IPS DF 6.9 (cell line): Measurements from ENCODE around the gene NDUFAF4.

ENCODE experiments used
- DNase-seq: peaks from one replicate; pipeline ENCODE4 v3.0.0-alpha.2; 2013; ENCODE audit warnings: low read depth, low spot score
- H3K27ac ChIP-seq: one replicate; pipeline ENCODE4 v1.5.1; 2013; ENCODE audit warnings: low read length, control low read depth
- H3K27me3 ChIP-seq: 2 replicates; pipeline ENCODE4 v1.6.1; 2013; ENCODE audit warnings: mild to moderate bottlenecking, low read length; ENCODE audit not compliant: control insufficient read depth, insufficient read depth
- H3K36me3 ChIP-seq: 2 replicates; pipeline ENCODE4 v1.6.1; 2013; ENCODE audit warnings: low read length; ENCODE audit not compliant: control insufficient read depth, insufficient read depth
- H3K4me1 ChIP-seq: 2 replicates; pipeline ENCODE4 v1.6.1; 2013; ENCODE audit warnings: low read length; ENCODE audit not compliant: control insufficient read depth, insufficient read depth
- H3K4me3 ChIP-seq: 2 replicates; pipeline ENCODE4 v1.5.1; 2013; ENCODE audit warnings: mild to moderate bottlenecking, low read length
- H3K9me3 ChIP-seq: 2 replicates; pipeline ENCODE4 v1.6.1; 2013; ENCODE audit warnings: low read length, inconsistent platforms; ENCODE audit not compliant: control insufficient read depth, insufficient read depth
- WGBS: extraction: QIAGEN DNeasy Blood & Tissue Kit; methylation state at CpG from one replicate; pipeline ENCODE4 v1.1.7; 2013; ENCODE audit warnings: mixed read lengths, missing lambda C conversion rate; ENCODE audit not compliant: insufficient read length, insufficient coverage; 5-methylcytosine and 5-hydroxymethylcytosine counted together

NDUFAF4 gene

DNA sequence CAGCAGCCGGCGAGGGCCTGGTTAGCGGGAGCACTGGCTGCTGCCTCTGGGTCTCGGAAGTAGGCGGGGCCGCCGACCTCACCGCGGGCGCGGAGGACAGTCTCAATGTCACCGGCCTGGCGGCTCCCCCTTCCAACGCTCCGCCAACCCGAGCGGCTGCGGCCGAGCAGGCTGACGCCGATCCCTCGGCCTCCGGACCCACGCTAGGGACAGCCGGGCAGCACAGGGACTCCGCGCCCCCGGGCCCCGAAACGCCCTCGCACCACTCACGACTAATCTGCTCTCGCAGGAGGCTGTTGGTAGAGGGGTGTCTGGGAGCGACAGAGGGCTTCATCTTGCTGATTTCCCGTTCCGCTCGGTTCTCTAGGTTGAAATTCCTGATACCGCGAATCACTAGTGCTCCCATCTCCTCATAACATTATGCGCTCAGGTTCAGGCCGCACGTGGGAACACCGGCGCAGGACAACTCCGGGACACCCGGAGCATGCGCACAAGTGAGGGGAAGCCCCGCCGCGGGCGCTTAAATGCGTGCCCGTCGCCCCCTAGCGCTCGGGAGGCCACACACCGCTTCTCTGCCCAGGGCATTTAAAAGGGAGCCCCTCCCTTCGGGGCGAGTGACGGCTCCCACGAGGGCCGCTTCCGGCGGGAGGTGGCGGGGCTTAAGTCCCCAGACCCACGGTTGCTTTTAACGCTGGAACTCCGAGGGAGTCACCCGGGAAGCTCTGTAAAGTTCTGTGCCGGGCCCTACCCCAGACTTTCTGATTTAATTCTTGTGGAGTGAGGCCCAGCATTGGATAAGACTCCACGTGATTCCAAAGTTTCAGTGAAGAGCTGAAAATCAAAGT is at the start of gene NDUFAF4:
TSS of gene NDUFAF4 (minus strand) at position 496 of the 845 bp plus-strand sequence. CDS start at position 406, 90 bp downstream.
- peak within 1 kb of the TSS; percentile 97; the same call in 1 of the 2 replicates for H3K4me3 ChIP-seq
- H3K36me3 ChIP-seq, result peaks cover 8% of the 10 kb centered on the region; the same call in 1 of the 2 replicates
- H3K27me3 ChIP-seq, result no peaks in the 10 kb centered on the region
- H3K9me3 ChIP-seq, result no peaks in the 10 kb centered on the region
- DNase-seq, result peak; percentile 55
- WGBS, result no CpG with 5 or more reads among the region's 71 CpGs
- no peak within 1 kb of the TSS for H3K27ac ChIP-seq
- H3K4me1 ChIP-seq, result no peaks in the 10 kb centered on the region

DNA sequence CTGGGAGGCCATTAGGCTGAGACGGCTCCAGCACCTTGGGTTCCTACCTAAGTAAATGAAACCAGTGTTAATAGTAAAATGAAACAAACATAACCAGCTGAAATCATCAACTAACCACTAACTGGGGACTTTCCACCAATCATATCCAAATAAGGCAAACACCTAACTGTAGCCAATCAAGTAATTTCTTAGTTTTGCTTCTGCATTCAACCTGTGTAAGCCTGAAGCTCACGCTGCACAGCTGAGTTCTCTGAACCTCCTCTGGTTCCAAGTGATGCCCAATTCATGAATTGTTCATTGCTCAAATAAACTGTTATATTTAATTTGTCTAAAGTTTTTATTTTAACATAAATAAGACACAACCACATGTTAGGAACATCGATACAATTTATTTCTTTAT is 49.4 kb upstream of the NDUFAF4 start:
- Histone ChIP-seq H3K27me3 (no peaks in the 10 kb centered on the region), H3K36me3 (no peaks in the 10 kb centered on the region), H3K4me1 (no peaks in the 10 kb centered on the region), H3K4me3 (no peak overlapping the region), H3K9me3 (no peaks in the 10 kb centered on the region), H3K27ac (no peak overlapping the region)
- whole genome bisulfite sequencing, result no CpG with 5 or more reads among the region's 3 CpGs
- no peak for DNase-seq

DNA sequence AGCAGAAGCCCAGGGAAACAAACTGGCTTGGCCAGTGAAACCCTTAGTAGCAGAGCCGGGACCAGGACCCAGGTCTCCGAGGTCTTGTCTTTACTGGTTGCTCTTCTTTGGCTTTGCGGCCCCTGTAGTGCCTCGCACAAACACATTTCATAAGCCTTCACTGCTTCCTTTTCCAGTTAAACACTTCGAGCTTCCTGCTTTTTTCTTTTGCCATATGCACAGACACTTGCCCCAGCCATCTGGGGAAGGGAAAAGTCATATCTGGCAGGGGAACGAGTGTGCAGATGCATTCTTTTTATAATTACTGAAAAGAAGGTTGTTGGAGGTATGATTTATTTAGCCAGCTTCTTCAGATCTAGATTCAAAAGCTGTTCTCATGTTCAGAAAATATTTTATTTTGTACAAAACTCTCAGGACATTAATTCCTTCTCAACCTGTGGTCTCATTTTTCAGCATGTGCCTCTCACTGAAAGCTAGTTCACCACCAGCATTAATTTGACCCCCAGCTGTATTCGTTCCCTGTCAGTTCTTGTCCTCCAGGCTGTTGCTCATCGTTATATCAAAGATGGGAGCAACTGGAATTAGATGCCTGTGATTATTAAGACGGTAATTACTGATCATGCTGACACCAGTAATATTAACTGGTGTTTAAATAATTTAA is 46.0 kb upstream of the NDUFAF4 start:
- no CpG with 5 or more reads among the region's 9 CpGs for WGBS
- no peaks in the 10 kb centered on the region for H3K36me3 ChIP-seq
- no peaks in the 10 kb centered on the region for H3K27me3 ChIP-seq

DNA sequence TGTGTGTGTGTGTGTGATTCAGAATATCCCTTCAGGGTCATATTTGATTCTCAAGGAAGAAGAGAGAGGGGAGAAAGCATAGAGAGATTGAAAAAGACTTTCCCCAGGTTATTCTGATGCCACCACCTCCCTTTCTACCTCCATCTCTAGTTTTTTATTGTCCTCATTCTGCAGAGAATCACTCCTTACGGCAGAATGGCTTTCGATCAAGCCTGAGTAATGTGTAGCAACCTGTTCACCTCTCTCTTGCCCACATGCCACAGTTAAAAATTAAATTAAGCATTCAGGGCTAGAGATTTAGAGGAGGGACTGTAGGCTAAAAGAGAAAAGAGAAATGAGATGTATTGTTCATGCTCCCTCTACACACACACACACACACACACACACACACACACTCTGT is 45.0 kb upstream of the NDUFAF4 start:
- no peak for DNase-seq
- Histone ChIP-seq H3K4me3 (no peak overlapping the region), H3K27ac (no peak overlapping the region), H3K36me3 (no peaks in the 10 kb centered on the region), H3K9me3 (no peaks in the 10 kb centered on the region), H3K27me3 (no peaks in the 10 kb centered on the region), H3K4me1 (0 out of 2 replicates have a peak, but pooled peaks cover 1% of the 10 kb centered on the region)
- WGBS, result no CpG with 5 or more reads among the region's 2 CpGs

More for the DNA sequence above, 46.0 kb upstream of the NDUFAF4 start:
- Histone ChIP-seq H3K9me3 (no peaks in the 10 kb centered on the region), H3K27ac (no peak overlapping the region), H3K4me1 (no peaks in the 10 kb centered on the region), H3K4me3 (no peak overlapping the region)
- no peak for DNase-seq

DNA sequence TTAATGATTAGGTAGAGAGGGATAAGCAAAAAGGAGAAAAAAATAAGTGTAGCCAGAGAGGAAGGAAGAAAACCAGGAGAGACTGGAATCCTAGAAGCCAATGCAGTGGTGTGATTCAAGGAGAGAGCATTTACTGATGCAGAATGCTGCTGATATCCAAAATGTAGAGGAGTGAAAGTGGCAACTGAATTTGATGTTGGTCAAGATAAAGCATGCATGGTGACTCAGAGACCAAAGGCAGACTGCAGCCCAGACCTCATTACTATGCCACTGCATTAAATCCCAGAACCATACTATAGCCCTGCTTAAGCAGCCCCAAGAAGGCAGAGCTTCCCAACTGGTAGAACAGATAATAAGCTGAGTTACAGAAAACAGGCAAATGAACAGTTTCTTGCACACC is 42.6 kb upstream of the NDUFAF4 start:
- no peak for DNase-seq
- H3K9me3 ChIP-seq, result no peaks in the 10 kb centered on the region
- H3K4me3 ChIP-seq, result no peak overlapping the region
- no peak overlapping the region for H3K27ac ChIP-seq
- H3K4me1 ChIP-seq, result 0 out of 2 replicates have a peak, but pooled peaks cover 1% of the 10 kb centered on the region
- no peaks in the 10 kb centered on the region for H3K36me3 ChIP-seq
- H3K27me3 ChIP-seq, result no peaks in the 10 kb centered on the region

DNA sequence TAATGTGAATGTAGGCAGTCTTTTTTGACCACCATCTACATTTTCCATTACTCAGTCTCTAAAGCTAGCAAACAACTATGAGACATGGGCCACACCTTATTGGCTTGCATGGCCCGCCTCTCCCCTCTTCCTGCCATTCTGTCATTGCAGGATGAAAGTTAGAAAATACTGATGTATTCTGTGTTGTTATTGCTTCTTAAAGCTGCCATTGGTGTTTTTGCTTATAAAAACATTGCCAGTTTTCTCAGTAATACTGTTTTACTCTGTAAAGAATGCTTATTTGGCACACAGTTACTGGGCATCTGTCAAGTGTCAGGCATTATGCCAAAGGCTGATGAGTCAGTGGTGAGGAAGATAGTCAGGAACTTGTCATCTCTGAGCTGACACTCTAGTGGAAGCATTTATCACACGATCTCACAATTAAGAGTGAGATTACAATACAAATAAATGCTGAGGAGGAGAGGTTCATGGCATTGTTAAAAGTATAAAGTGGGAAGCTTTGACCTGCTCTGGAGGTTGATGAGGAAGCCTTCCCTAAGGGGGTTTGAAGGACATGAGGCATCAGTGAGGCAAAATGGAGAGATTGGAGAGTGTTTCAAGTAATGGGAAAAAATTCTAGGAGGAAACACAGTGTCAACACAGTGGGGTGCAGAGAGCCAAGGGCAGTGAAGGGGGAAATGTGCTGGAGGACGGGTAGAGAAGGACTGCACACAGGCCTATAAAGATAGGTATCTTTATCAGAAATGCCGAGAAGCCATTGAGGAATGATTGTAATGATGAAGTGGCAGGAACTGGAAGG is 41.5 kb upstream of the NDUFAF4 start:
- H3K27me3 ChIP-seq, result no peaks in the 10 kb centered on the region
- H3K4me1 ChIP-seq, result 0 out of 2 replicates have a peak, but pooled peaks cover 1% of the 10 kb centered on the region
- no peak overlapping the region for H3K4me3 ChIP-seq
- no peak overlapping the region for H3K27ac ChIP-seq
- DNase-seq, result no peak
- no peaks in the 10 kb centered on the region for H3K36me3 ChIP-seq
- H3K9me3 ChIP-seq, result no peaks in the 10 kb centered on the region
- no CpG with 5 or more reads among the region's 4 CpGs for WGBS

DNA sequence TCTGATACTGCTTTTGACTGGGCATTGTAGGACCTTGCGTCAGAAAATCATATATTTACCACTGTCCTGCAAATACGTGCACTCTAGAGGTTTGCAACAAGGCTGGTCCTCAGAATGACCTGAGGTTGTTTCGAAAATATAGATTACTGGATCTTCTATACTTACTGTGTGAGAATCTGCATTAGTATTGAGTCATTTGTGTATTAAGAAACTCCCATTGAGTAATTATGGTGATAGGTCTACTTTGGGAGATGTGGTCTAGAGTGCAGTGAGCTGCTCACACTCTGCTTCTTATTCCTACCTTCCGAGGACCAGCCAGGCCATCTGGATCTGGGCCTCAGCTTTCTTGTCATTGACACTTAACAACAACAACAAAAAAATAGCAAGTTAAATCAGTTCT is 36.4 kb upstream of the NDUFAF4 start:
- Histone ChIP-seq H3K27me3 (no peaks in the 10 kb centered on the region), H3K27ac (no peak overlapping the region), H3K36me3 (no peaks in the 10 kb centered on the region), H3K4me1 (peaks cover 5% of the 10 kb centered on the region; the same call in 1 of the 2 replicates), H3K9me3 (no peaks in the 10 kb centered on the region), H3K4me3 (no peak overlapping the region)
- no peak for DNase-seq
- WGBS, result no CpG with 5 or more reads among the region's 4 CpGs

DNA sequence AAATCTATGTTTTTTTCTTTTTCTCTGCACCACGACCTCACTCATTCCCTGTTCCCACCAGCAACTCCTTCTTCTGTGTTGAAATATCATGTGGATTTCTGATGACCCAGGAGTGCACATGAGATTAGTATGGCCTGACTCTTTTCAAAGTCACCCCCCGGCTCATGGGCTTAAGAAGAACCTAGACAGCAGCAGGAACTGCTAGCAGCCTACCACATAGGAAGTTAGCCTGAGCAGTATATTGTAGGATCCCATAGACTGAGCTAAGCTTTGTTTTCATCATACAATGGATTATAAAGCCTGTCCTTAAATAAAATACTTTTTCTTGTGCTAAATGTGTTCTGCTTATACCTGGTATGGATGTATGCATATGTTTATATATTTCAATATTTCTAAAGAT is 33.5 kb upstream of the NDUFAF4 start:
- H3K9me3 ChIP-seq, result no peaks in the 10 kb centered on the region
- no CpG with 5 or more reads among the region's 2 CpGs for WGBS
- no peaks in the 10 kb centered on the region for H3K27me3 ChIP-seq
- DNase-seq, result no peak
- no peaks in the 10 kb centered on the region for H3K36me3 ChIP-seq
- no peak overlapping the region for H3K27ac ChIP-seq
- H3K4me1 ChIP-seq, result peaks cover 3% of the 10 kb centered on the region; the same call in 1 of the 2 replicates
- H3K4me3 ChIP-seq, result no peak overlapping the region

DNA sequence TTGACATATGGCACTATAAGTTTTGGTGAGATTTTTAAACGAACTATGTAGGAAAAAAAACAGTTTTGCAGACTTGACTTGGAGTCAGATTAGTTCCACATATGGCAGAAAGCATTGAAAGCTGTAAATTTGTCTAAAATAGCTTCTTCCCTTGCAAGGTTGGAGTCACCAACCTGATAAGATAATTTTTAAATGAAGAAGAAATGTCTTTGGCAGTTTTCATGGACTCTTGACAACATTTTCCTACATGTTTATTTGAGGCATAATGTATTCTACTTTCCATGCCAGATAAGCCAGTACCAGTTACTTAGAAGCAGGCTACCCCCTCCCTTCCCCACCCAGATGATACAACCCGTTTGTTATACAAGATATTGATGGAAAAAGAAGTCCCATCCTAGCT is 32.0 kb upstream of the NDUFAF4 start:
- DNase-seq, result no peak
- peaks cover 3% of the 10 kb centered on the region; the same call in 1 of the 2 replicates for H3K4me1 ChIP-seq
- WGBS, result no CpG with 5 or more reads among the region's 2 CpGs
- H3K36me3 ChIP-seq, result no peaks in the 10 kb centered on the region
- no peak overlapping the region for H3K27ac ChIP-seq
- no peaks in the 10 kb centered on the region for H3K27me3 ChIP-seq
- H3K4me3 ChIP-seq, result no peak overlapping the region
- H3K9me3 ChIP-seq, result no peaks in the 10 kb centered on the region

DNA sequence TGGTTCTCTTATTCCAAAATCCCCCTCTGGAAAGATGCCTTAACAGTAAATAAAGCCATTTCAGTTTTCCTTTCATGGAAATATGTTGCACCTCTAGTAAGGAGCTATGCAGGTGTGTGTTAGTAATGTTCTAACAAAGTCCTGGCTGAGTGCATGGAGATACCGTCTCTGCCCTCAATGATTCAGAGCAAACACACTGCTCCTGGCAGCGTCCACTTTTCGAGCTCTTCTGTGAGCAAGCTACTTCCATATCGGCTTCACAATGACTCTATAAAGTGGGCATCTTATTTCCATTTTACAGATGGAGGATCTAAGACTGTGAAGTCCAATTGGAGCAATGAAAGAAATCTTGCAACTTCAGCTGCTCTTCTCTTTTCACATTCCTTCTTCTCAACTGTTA is 30.0 kb upstream of the NDUFAF4 start:
- DNase-seq, result no peak
- no CpG with 5 or more reads among the region's 4 CpGs for WGBS
- Histone ChIP-seq H3K27me3 (no peaks in the 10 kb centered on the region), H3K27ac (no peak overlapping the region), H3K4me3 (no peak overlapping the region), H3K9me3 (no peaks in the 10 kb centered on the region), H3K4me1 (peaks cover 3% of the 10 kb centered on the region; the same call in 1 of the 2 replicates), H3K36me3 (no peaks in the 10 kb centered on the region)
